ENCODE data around the gene CYP2J2.

DNA sequence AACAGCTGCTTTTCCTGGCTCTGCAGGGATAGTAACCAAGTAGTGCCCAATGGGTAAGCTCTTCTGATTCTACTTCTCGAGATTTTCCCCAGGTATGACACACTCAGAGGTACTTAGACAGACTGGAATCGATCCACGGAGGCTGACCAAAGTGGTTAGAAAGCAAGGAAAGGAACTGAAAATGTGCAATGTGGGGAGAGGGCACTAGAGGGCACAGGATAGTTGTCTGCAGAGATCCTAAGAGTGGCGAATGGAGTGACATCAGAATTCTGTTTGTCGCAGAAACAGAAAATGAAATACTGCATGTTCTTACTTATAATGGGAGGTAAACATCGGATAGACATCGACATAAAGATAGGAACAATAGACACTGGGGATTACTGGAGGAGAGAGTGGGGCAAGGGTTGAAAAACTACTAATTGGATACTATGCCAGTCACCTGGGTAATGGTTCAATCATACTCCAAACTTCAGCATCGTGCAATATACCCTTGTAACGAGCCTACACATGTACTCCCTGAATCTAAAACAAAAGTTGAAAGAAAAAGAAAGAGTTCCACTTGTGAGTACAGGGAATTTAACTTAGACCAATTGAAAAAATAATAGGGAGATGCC lies 23.3 kb downstream of the CYP2J2 start:
- peak; percentile 42 for TF ChIP-seq CTCF (IDR thresholded peaks at IDR 0.05; ENCODE audit: insufficient read depth, low read depth, low read length)
- TF ChIP-seq EZH2 (IDR thresholded peaks at IDR 0.05; ENCODE audit: insufficient read depth, low read length) = no peak
